Measurements from ENCODE around the gene KRTAP13-4.

DNA sequence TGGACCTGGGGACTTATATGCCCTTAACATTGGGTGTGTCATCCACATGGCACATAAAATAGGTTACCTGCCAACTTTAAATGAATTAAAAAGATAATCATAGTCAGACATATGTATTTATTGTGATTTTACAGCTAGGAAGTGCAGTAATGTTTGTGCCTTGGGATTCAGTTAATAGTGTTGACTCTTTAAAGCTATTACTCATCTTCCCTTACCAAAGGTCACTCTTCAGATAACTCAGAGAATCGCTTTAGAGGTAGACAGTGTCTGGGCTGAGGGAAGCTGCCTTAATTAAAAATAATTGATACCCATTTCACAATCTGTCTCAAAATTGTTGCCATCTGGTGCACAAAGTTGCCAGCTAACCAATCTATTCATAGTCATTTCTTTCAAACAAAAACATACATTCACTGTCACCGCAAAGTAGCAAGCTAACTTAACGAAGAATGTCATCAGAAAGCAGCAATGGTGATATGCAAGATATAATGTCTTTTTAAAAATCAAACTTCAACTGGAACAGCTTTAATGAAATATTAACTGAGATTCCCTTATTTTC lies 7.1 kb downstream of the KRTAP13-4 start:
- TF ChIP-seq, protein P1, sequence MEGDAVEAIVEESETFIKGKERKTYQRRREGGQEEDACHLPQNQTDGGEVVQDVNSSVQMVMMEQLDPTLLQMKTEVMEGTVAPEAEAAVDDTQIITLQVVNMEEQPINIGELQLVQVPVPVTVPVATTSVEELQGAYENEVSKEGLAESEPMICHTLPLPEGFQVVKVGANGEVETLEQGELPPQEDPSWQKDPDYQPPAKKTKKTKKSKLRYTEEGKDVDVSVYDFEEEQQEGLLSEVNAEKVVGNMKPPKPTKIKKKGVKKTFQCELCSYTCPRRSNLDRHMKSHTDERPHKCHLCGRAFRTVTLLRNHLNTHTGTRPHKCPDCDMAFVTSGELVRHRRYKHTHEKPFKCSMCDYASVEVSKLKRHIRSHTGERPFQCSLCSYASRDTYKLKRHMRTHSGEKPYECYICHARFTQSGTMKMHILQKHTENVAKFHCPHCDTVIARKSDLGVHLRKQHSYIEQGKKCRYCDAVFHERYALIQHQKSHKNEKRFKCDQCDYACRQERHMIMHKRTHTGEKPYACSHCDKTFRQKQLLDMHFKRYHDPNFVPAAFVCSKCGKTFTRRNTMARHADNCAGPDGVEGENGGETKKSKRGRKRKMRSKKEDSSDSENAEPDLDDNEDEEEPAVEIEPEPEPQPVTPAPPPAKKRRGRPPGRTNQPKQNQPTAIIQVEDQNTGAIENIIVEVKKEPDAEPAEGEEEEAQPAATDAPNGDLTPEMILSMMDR (IDR thresholded peaks at IDR 0.05; ENCODE audit: insufficient read depth, low read length, poor library complexity, severe bottlenecking) = no peak
- no peak for TF ChIP-seq EZH2phosphoT487 (conservative IDR thresholded peaks at IDR 0.05; ENCODE audit: low read length)
